NCI-H2171 (cell line): ENCODE data around the gene ZDHHC22.

ENCODE experiments used
- DNase-seq: peaks from one replicate; lab custom pipeline; 2025; lab: John Stamatoyannopoulos, UW

ZDHHC22 gene

DNA sequence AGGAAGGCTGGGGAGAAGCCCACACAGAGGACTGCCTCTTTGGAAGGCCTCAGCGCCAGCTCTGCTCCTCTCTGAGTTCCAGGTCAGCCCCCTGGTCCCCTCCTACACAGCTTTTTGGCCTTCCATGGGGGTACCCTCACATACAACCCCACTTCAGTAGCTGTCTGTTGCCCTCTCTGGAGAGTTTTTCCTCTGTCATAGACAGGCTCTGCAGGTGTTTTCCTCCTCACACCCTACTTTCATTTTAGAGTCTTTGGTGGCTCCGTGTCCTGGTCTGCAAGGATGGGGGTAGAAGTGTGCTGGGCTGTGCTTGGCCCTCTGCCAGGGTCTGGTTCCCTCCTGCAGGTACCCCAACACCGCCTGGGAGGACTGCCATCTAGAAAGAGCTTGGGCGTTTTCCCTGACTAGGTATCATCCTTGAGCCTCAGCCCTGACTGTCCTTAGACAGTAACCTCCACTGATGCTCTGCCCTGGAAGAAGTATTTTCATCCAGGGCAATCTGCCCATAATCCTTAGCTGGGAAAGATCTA lies 15.1 kb downstream of the ZDHHC22 start:
- DNase-seq = no peak

DNA sequence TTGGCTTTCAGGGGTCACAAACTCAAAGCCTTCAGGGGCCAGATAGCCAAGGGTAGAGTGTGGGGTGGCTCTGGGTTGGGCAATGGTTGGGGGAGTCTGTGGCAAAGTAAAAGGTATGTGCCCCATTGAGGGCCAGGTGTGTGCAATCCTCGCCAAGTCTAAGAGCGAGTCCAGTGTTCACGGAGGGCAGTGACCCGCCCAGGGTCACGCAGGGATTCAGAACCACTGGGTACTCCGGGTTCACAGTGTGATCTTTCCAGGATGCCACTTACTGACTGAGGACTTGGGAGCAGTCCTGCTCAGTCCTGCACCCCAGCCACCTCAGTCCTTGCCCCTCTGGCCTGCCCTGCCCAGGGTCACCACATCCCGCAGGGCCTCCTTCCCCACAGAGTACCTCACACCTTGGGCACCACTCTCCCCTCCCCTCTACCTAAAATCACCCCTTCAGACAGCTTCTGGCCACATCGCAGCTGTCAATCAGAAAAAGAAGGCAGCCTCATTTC lies 15.7 kb downstream of the ZDHHC22 start:
- DNase-seq = no peak

DNA sequence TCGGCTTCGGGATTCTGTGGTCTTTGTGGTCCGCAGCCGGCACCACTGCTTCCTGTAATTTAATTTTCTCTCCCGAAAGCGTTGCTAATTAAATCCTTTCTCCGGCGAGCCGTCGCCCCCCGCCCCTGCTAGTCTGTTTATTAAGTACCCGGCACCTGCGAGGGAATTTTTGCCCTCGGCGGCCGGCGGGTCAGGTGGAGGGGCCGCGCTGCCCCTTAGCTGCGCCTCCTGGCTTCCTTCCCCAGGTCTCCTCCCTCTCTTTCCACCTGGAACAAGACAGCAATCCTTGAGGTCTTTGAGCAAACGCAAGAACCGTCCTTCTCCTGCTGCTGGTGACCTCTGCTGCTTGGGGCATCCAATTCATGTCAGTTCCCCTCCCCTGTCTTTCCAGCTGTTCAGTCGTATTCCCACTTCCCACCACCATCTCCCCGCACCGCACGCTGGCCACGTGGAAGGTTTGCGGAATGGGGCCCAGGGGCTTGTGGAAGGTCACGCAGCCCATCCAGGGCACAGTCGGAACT lies 16.2 kb downstream of the ZDHHC22 start:
- DNase-seq = no peak

DNA sequence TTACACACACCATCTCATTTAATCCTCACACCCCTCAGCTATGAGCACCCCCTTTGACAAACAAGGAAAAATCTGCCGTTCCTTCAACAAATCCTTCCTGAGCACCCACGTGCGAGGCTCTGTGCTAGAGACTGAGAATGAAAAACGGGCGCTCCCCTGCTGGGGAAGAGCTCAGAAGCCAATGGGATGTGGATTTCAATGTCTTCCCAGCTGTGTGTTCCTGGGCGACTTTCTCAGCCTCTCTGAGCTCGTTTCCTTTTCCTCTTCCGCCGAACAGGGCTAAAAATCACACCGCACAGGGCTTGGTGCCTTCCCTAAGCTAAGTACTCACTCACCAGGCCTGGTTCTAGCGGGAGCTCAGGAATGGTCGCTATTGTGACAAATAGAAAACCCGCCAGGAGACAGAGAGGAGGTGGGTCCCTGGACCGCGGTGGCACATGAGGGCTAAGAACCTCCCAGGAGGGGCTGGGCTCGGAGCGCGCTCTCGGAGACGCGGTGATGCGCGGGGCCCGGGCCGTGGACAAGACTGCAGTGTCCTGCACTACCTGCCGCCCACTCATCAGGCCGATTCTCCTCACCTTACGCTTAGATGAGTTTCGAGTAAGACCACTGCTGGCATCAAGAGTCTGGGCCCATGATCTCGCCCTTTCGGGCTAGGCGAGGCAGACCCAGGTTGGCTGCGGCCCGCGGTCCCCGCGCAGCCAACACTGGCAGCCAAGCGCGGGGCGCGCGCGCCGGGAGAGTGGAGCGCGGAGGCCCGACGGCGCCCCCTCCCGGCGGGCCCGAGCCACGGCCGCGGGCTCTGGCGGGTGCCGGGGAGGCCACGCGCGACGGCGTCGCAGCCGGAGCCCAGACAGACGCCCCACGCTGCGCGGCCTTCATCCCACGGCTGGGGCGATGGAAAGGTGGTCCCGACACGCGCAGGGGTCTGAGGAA lies 17.0 kb downstream of the ZDHHC22 start:
- no peak for DNase-seq

DNA sequence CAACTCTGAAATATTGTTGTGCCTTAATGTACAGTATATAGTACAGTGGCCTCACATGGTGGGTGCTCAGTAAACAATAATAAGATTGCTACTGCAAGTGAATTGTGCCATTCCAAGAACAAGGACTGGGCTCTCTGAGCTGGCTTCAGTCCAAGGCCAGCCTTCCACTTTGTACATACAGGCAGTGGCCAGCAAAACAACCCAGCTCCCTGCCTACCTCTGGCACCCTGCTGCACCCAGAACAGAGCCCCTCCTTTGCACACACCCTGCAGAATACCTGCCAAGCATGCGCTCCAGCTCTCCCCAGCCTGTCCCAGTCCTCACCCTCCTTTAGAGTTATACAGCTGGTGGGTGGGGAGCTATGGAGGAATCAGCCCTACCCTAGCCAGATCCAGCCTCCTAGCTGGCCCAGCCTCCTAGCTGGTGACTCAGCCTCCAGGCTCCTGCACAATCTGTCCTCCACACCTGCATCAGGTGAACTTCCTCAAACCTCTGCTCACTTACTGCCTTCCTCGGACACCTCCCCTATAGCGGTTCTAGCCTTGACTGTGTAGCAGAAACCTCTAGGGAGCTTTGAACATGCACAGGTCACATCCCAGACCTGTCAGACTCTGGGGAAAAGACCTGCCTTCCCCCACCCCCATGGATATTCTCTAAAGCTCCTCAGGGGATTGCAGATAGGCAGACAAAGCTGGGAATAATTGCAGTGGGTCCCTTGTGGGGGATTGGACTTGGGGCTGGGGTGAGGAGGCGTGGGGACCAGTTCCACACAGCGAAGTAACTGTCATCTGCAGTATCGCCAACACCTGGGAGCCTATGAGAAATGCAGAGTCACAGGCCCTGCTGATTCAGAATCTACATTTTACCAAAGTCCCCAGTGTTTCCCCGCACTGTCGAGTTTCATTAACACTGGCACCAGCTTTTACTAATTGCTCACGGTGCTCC lies 17.9 kb downstream of the ZDHHC22 start:
- DNase-seq = peak; percentile 82

DNA sequence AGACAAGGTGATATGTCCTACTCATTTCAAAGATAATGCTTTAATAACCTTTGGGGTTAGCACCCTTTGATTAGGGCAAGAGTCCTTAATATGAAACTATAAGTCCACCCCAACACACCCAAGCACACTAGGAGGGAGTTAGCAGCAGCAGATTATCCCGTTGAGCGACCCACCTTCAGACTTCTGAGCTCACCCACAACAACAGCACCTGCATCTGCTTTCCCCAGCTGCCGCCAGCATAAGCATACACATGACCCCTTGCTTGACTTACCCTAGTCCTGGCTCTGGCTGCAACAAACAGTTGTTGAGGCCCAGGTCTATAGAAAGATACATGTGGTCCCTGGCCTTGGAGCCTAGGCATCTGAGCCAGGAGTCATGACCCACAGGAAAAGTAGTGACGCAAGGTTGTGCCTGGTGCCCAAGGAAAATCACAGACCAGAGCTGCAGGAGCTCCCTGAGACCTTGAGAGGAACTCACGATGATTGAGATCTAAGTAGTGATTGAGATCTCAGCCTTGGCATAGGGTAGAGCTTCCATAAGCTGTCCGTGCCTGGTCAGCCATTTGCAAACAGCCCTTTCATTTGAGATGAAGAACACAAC lies 19.0 kb downstream of the ZDHHC22 start:
- DNase-seq = peak; percentile 61

DNA sequence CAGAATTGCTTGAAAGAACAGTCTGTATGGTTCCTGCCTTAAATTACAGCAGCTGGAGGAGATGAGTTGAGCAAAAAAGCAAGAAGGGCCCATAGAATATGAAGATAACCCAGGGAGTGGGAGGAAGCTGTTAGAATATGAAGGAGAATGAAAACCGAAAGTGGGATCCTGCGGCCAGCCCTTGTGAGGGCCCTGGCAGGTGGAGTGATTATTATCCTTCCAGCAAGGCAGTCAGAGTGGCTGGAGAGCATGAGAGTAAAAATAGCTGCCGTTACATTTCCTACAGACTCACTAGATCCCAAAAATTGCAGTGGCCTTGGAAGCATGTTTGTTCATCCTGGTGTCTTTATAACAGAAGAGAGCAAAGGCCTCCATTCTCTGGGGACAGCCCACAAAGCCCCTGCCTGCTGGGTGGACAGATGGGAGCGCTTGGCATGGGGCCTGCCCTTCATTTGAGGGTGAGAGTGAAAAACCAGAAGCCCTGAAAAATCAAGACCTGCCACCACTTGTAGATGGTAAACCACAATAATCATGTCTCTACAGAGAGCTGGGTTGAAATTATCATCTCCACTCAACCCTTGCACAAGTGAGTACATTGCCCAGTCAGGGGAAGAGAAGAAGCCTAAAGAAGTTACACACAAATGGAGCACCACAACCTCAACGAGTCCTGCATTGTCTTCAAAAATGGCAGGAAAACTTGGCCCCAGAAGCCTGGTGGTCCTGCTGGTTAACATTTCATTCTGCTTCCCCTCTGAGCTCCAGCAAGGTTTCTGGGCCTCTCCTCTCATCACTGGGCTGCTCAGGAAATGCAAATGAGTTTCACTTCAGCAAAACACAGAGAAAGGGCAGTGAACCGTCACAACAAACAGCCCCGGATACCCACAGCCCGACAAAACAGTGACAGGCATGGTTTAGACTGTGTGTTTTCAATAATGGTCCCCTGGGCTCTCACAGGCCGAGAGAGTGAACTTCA lies 20.5 kb downstream of the ZDHHC22 start:
- DNase-seq = peak; percentile 94

DNA sequence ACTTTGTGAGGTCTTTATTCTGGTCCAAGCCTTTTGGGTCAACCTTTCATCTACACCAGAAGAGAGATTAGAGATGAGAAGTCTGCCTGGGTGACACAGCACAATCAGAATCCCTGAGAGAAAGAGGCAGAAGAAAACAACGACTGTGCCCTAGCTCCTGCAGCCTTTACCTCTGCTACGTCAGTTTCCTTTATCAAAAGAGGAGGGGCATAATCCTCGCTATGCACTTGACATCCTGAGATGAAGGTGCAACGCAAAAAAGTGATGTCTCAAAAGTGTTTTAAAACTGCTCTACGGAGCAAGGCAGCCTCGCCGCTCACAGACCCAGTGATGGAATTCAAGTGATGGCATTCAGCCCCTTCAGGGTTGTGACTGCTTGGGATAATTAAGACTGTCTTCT lies 21.7 kb downstream of the ZDHHC22 start:
- DNase-seq = no peak

DNA sequence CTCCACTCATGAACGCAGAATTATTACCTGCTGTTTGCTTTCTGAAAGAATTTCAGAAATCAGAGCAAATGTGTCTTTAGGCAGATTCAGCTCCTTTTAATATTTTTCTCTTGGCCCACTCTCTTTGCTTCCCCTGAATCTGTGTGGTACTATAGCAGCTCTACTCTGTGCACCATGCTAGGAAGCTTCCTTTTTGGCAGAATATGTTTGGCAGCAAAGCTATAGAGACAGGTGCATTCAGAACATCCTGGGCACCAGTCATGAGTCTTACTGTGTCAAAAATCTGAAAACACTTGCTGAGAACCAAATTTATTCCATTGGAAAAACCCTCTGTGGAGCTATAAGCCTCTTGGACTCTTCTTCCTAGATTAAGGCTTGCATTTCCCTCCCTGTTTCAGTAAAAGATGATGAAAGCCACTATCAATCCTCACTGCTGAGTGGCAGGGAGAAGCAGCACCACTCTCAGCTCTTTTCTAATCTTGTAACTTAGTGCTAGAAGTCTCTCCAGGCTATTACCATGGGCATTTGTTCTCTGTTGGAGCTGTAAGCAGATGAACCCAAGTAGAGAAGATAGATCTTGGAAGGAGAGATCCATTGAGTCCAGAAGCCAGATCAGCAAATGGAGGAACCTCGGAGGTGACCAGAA lies 25.3 kb downstream of the ZDHHC22 start:
- DNase-seq = no peak

DNA sequence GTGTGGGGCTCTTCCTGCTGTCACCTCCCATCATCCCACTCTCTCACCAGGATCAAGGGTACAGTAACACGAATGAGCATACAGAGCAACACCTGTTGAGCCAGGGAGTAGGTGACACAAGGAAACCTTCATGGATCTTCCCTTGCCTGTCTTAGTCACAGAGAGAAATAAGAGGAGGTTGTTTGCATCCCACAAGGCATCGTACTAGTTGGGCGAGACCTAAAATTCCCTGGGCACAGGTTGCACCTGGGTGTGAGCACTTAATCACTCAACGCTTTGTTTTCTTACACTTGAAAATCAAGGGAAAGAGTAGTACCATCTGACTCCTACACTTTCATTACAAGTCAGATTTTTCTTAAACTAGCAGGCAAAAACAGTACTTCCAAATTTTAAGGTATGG lies 27.0 kb downstream of the ZDHHC22 start:
- DNase-seq = no peak

DNA sequence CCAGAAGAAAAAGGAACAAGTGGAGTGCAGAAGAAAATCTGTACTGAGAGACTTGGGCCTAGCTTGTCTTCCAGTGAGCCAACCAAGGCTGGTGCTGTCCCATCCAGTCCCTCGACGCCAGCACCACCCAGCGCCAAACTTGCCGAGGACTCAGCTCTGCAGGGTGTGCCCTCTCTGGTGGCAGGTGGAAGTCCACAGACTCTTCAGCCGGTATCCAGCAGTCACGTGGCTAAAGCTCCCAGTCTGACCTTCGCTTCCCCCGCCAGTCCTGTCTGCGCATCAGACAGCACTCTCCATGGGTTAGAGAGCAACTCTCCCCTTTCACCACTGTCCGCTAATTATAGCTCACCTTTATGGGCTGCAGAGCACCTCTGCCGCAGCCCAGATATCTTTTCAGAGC lies 27.9 kb downstream of the ZDHHC22 start:
- no peak for DNase-seq

DNA sequence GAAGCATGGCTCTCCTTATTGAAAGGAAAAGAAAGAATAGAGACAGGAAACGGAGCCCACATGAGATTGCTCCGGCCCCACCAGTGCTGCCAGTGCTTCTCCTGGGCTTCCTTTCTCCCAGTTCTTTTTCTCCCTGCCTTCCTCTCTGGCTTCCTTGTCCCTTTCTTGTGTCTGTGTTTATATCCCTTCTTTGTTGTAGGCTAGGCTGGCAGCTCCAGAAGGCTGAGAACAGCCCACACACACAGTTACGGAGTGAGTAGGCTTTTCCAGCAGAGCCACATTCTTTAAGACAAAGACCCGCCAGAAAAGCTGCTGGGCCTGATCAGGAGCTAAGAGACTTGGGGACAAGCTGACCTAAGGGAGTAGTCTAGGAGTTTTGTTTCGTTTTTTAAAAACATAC lies 30.6 kb downstream of the ZDHHC22 start:
- DNase-seq = no peak

DNA sequence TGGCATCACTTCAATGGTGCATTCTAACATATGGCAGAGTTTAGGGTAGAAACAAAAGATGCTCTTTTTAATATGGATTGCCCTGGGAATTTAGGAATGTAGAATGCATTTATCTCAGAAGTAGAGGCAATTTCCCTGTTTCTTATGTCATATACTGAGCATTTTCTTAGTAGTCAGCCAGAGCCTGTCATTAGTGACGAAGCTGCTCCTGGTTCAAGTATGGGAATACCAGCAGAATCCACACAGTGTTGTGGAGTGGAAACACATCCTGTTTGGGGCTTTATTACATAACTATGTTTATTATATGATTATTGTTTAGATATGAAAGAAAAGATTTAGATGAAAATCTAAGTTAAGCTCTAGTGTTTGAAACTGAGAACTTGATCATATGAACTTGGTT lies 31.3 kb downstream of the ZDHHC22 start:
- no peak for DNase-seq

DNA sequence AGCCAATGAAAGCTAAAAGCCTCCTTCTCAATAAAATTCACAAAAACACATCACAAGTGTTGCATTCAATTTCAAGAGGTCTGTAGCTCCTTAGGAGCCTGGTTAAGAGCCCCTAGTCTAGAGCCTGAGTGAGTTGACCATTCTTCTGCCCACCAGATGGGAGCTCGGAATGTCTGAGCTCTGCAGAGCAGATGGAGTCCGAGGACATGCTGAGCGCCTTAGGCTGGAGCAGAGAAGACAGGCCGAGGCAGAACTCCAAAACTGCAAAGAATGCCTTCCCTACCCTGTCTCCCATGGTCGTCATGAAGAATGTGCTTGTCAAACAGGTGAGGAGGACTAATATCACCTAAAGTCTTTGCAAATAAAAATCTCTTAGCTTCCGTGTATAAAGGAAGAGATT lies 31.9 kb downstream of the ZDHHC22 start:
- DNase-seq = no peak

DNA sequence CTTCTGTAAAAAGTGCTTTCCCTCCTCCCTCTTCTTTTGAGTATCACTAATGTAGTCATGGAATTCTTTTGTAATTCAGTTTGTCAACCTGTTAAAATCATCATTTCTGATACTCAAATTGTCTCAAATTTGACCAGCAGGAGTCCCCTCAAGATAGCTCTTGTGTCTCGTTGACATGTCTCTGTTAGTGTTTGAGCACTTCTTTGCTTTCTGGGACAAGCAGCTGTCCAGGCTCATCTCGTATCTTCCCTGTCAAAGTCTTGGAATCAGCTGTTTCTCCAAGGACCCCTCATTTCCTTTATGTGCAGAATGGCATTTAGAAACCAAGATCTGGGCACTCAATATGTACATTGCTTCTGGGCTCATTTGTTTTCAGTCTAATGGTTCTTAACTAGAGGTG lies 32.8 kb downstream of the ZDHHC22 start:
- no peak for DNase-seq

DNA sequence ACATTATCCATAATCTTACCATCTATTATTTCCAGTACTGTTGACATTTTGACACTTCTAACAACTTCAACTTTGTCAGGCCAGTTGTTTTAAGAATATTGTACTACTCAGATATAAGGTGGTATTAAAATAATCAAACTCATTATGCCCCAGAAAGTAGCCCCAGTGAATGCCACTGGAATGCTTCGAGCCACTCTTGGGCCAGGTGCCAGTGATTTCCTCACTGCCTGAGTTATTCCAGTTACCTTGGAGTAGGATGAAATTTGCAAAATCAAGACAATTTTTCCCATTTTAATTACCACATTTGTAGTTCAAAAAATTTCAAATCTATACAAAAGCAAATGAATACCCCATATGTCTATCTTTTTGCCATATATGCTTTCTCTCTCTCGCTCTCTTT lies 34.4 kb downstream of the ZDHHC22 start:
- no peak for DNase-seq

DNA sequence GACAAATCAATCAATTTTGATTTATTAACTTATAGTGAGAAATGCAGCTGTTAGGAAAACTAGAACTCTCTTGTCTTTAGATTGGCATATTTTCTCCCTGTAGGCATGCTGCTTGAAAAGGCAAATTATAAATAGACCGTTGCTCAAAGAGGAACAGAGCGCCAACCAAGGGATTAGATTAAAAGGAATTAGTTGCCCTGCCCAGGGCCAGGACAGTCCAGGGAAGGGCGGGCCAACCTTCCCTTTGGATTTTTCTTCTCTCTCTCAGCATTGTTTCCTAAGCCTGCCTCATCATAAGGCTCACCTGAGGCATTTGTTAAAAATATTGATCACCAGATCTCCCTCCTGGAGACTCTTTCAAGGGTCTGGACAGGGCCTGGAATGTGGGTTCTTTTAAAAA lies 34.9 kb downstream of the ZDHHC22 start:
- no peak for DNase-seq

DNA sequence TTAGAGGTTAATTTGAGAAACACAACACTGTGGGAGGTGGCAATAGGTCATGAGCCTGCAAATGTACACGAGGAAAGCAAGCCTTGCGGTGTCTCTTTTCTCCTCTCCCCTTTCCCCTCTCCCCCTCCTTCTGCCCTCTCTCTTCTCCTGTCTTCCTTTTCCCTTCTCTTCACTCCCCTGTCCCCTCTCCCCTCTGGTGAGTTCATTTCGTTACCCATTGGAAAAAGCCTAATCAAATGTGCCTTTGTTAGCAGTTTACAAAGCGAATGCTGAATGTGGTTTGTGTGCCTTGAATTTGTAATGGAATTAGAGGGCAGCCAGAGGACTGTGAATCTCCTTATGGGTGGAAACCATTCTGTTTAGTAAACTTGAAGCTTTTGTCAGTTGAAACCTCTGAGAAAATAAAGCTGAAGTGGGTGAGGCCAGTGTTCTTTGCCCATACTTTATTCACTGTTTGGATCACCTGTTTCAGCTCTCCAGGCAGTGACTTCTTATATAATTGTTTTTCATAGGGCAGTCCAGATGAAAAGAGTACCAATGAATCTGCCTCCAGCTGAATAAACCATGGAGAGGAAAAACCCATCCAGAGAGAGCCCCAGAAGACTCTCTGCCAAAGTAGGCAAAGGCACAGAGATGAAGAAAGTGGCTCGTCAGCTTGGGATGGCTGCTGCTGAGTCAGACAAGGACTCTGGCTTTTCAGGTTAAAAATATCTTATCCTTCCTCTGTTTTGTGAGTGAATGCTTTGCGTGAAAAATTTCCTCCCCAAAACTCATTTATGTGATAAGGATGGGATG lies 36.2 kb downstream of the ZDHHC22 start:
- DNase-seq = no peak

DNA sequence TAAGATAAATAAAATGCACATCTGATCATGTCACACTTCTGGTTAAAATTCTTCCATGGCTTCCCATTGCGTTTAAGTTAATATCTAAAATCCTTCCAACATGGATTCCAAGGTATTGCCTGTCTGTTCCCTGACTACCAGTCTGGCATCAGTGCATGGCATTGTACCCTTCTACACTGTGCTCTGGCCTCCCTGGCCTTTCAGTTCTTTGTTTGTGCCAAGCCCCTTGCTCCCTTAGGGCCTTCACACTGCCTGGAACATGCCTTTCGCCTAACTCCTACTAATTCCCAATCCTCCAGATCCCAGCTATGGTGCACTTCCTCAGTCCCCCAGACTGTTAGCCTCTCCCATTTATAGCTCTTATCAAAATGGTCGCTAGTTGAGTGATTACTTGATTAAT lies 37.2 kb downstream of the ZDHHC22 start:
- DNase-seq = no peak
